HUDEP-2 (cell line): Measurements from ENCODE around the gene CCNI.

Source experiments
- DNase-seq, 76 experiments: peaks; one replicate each; lab custom pipeline; 2025; ENCODE audit not compliant: unreplicated experiment in 76 of 76; lab: John Stamatoyannopoulos, UW

The CCNI gene

GRCh38 chr4:77007358-77008230 is 68.2 kb downstream of the CCNI start:
- DNase-seq: no peak

GRCh38 chr4:77006753-77007353 is 68.9 kb downstream of the CCNI start:
- no peak for DNase-seq

GRCh38 chr4:77003400-77003799 is 72.4 kb downstream of the CCNI start:
- DNase-seq: no peak

DNA sequence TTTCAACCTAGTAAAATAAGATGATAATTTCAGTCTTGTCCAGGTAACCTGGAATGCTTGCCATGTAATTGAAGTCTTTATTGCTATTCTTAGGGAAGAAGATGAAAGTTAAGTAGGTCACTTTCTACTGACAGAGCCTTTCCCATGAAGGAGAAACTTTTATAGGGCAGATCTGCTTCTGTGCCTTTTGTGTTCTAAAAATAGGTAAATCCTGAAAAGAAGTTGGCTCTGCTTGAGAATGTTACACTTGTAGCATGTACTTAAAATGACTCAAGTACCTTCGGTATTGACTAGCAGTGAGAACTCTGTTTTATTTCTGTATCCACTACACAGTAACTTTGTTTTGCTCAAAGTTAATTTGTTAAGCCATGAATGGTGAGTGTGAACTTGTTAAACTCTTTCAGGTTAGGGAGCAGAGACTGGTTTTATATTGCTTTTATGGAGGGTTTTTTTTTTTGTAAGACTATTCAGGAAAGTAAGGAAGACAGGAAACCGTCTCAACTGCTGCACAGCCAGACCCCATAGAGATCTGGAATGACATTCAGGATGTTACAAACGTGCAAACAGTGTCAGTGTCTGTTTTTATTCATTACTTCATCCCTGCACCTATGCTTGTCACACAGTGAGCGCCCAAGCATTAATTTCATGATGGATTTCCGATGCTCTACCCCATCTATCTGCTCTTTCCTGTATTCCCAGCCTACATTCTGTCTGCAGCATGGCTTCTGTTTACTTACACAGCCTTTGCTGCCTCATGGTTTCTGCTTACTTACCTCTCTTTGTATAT is 73.3 kb downstream of the CCNI start:
- no peak for DNase-seq

DNA sequence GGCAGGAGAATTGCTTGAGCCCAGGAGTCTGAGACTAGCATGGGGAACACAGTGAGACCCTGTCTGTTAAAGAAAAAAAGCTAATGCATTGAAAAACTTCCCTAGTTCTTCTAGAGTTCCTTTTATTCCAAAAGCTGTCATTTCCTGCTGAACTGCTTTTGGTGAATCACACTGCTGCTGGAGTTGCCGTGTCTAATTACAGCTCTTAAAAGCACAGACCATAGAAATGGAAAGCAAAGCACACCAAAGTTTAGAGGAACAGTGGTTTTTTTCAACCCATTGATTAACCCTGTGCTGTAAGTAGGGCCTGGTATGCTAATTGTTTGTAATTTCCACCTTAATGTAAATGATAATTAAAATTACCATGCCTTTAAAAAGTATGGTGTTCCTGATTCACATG is 73.9 kb downstream of the CCNI start:
- no peak for DNase-seq

- DNase-seq: no peak
These were observed 77.4 kb downstream of the CCNI start for GRCh38 chr4:76998251-76998901.

DNA sequence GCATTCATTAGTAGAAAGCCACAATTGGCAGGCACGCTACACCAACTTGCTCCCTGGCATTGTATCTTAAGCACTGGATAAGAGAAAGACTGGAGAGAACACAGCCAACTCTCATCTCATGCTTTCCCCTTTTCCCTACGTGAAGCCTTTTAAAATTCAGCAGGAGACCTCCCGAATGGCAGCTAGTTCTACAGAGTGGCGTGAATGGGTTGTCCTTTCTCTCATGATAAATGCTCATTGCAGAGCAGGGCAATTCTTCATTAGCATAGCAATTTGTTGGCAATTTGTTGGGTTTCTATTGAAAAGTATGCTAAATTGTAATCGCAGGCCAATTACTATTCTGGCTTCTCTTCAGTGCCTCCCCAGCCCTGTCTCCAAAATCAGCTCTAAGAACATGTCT is 78.3 kb downstream of the CCNI start:
- no peak for DNase-seq
